ENCODE measurements around the gene LLCFC1.

- TF ChIP-seq CTCF (IDR thresholded peaks at IDR 0.05 in 4 of 5, conservative IDR thresholded peaks at IDR 0.05 in 1 of 5) (no peak), POLR2A (IDR thresholded peaks at IDR 0.05) (no peak)
These were observed 40.7 kb upstream of the LLCFC1 start for GRCh38 chr7:142898377-142899170.
